Breast epithelium (tissue), 3 donors: ENCODE data around the gene DCP1A.

Experiments
- POLR2A ChIP-seq: fragments of 450-650 bp; IDR thresholded peaks from one replicate; pipeline ENCODE4 v1.6.1; 2016; ENCODE audit warnings: antibody characterized with exemption, mild to moderate bottlenecking, moderate library complexity
- TF ChIP-seq, protein P1 (sequence below), 3 donors: fragments of 450-650 bp; IDR thresholded peaks; one replicate each; pipeline ENCODE4 v1.5.1; 2016 to 2017; ENCODE audit warnings: antibody characterized with exemption in 3 of 3, mild to moderate bottlenecking in 3 of 3, moderate library complexity in 3 of 3

DNA sequence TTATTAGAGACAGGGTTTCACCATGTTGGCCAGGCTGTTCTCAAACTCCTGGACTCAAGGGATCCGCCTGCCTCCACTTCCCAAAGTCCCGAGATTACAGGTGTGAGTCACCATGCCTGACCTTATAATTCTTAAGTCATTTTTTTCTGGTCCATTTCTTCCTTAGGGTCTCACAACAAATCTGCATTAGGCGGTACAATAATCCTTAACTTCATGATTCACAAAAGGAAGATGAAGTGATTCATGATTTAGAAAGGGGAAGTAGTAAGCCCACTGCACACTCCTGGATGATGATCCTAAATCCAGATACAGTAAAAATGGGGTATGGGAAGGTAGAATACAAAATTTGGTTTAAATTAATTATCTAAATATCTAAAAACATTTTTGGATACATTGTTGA, 46.5 kb downstream of the DCP1A start:
- TF ChIP-seq, protein P1, sequence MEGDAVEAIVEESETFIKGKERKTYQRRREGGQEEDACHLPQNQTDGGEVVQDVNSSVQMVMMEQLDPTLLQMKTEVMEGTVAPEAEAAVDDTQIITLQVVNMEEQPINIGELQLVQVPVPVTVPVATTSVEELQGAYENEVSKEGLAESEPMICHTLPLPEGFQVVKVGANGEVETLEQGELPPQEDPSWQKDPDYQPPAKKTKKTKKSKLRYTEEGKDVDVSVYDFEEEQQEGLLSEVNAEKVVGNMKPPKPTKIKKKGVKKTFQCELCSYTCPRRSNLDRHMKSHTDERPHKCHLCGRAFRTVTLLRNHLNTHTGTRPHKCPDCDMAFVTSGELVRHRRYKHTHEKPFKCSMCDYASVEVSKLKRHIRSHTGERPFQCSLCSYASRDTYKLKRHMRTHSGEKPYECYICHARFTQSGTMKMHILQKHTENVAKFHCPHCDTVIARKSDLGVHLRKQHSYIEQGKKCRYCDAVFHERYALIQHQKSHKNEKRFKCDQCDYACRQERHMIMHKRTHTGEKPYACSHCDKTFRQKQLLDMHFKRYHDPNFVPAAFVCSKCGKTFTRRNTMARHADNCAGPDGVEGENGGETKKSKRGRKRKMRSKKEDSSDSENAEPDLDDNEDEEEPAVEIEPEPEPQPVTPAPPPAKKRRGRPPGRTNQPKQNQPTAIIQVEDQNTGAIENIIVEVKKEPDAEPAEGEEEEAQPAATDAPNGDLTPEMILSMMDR (IDR thresholded peaks at IDR 0.05) = no peak
- TF ChIP-seq POLR2A = no peak
